ENCODE measurements around the gene ANKS1A. TPM values are rescaled to one million over a fixed set of nuclear protein-coding genes. Genes with fewer than 3 reads are reported as not detected.
"Not testable (repeated sequence)": the region's sequence is repeated elsewhere in the genome, so short reads cannot be mapped to it uniquely, and the experiment has no call there.

Gene ANKS1A
- total RNA-seq, 1 donor from 2014 or later, result 33.5 TPM

DNA sequence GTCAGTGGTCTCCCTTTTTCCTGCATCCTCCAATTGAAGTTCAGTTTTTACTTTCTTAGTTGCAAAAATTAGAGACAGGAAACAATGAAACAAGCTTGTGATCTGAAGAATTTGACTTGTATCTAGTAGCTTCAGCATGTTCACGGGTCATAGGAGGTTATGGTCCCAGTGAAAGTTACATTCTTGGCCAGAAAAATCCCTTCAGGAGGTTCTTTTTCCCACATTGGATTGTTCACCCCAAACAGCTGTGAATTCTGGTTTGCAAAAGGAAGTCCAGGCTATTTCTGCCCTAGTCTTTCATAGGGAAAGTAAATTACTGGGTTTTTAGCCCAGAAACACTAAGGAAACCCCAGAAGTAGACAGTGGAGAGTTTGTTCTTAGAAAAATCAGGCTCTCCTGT is 8.1 kb downstream of the ANKS1A start:
- DNase-seq, result no peak
- Histone ChIP-seq H3K4me3 (no peak overlapping the region), H3K27ac (replicated peaks) (peak overlapping the region; percentile 62), H3K27me3 (ENCODE audit: low read depth) (no peaks in the 10 kb centered on the region), H3K36me3 (no peaks in the 10 kb centered on the region), H3K4me1 (peaks cover 54% of the 10 kb centered on the region), H3K9me3 (replicated peaks) (no peaks in the 10 kb centered on the region)
- intact Hi-C loops (cut with micrococcal nuclease), result no loop called here
- TF ChIP-seq, protein P1, sequence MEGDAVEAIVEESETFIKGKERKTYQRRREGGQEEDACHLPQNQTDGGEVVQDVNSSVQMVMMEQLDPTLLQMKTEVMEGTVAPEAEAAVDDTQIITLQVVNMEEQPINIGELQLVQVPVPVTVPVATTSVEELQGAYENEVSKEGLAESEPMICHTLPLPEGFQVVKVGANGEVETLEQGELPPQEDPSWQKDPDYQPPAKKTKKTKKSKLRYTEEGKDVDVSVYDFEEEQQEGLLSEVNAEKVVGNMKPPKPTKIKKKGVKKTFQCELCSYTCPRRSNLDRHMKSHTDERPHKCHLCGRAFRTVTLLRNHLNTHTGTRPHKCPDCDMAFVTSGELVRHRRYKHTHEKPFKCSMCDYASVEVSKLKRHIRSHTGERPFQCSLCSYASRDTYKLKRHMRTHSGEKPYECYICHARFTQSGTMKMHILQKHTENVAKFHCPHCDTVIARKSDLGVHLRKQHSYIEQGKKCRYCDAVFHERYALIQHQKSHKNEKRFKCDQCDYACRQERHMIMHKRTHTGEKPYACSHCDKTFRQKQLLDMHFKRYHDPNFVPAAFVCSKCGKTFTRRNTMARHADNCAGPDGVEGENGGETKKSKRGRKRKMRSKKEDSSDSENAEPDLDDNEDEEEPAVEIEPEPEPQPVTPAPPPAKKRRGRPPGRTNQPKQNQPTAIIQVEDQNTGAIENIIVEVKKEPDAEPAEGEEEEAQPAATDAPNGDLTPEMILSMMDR (IDR thresholded peaks at IDR 0.05; ENCODE audit: borderline replicate concordance), result no peak

DNA sequence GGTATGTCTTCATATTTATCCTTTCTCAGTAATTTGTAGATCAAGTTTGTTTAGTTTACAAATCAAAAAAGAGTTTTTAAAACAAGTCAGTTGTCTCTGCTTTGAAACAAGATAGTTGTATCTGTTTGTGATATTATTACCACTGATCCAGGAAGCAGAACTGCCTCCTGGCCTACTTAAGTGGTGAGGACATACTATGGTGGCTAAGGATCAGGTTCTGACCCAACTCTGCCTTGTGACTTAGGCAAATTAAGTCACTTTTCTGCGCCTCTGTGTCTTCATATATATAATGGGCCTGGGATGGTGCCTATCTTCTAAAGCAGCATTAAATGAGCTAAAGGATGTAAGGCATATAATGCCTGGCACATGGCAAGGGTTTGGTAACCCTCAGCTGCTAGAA is 8.7 kb downstream of the ANKS1A start:
- peaks cover 48% of the 10 kb centered on the region for H3K4me1 ChIP-seq
- H3K27ac ChIP-seq (replicated peaks), result peak overlapping the region; percentile 62
- TF ChIP-seq, protein P1 (IDR thresholded peaks at IDR 0.05; ENCODE audit: borderline replicate concordance), result no peak
- no peaks in the 10 kb centered on the region for H3K9me3 ChIP-seq (replicated peaks)
- intact Hi-C loops (cut with micrococcal nuclease), result no loop called here
- no peaks in the 10 kb centered on the region for H3K36me3 ChIP-seq
- H3K4me3 ChIP-seq, result no peak overlapping the region
- H3K27me3 ChIP-seq (ENCODE audit: low read depth), result no peaks in the 10 kb centered on the region
- no peak for DNase-seq

DNA sequence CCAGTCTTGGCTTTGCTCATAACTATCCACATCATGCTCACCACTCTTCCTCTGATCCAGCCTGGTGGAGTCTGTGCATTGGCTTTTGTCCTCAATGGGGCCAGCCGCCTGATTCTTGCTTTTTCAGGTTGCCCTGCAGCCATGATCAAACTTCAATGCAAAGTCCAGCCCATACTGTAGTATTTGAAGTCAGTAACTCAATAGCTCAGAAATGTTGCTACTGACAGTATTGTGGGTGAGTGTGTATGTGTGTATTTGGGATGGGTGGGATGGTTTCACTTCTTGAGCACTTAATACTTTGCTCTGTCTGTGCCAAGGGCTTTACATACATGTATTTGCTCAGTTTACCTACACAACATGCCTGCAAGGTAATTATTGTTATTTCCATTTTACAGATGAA is 10.7 kb downstream of the ANKS1A start:
- intact Hi-C loops (cut with micrococcal nuclease); H3K36me3 ChIP-seq; DNase-seq: not testable (repeated sequence)

DNA sequence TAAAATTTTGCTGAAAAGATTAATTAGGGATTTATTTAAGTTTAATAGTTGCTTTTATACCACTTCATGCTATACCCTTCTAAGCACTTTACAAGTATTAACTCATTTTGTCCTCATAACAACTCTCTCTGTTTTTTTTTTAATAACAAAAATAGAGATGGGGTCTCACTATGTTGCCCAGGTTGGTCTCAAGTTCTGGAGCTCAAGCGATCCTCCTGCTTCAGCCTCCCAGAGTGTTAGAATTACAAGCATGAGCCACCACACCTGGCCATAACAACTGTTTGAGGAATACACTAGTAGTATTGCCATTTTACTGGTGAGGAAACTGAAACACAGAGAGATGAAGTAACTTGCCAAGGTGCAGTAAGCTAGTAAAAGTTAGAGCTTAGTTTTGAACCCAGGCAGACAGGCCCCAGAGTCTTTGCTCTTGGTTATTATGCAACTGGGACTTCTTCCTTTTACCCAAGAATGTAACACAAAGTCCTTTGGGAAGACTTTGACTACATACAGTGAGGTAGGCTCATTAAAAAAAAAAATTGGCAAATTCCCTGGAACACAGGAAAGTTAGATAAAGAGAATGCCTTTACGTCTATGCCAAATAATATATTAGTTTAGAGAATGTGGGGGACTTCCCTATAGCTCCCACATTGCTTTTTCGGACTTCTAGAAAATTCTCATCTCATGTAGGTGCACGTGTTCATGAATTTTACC is 11.4 kb downstream of the ANKS1A start:
- intact Hi-C loops (cut with micrococcal nuclease), result no loop called here

More for the DNA sequence above, 10.7 kb downstream of the ANKS1A start:
- H3K9me3 ChIP-seq (replicated peaks); H3K27me3 ChIP-seq (ENCODE audit: low read depth); H3K4me3 ChIP-seq: not testable (repeated sequence)
- H3K27ac ChIP-seq (replicated peaks), result peak overlapping the region; percentile 2
- peaks cover 46% of the 10 kb centered on the region for H3K4me1 ChIP-seq

DNA sequence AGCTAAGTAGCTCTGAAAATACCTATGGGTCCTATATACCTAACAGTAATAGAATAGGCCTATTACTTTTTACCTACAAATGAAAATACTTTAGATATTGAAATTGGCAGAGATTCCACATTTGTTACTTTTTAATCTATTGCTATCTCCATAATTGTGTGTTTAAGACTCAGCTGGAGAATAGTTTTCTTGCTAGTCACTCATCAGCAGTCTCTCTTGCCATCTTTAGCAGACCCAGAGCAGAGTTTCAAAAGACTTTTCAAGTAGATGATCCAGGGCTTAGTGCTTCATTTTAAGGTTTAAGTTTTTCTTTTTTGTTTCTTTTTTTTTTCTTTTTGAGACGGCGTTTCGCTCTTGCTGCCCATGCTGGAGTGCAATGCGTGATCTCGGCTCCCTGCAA is 12.9 kb downstream of the ANKS1A start:
- H3K36me3 ChIP-seq, result no peaks in the 10 kb centered on the region
- H3K27ac ChIP-seq (replicated peaks), result no peak overlapping the region
- no peaks in the 10 kb centered on the region for H3K9me3 ChIP-seq (replicated peaks)
- intact Hi-C loops (cut with micrococcal nuclease), result no loop called here
- TF ChIP-seq, protein P1 (IDR thresholded peaks at IDR 0.05; ENCODE audit: borderline replicate concordance), result no peak
- no peak for DNase-seq
- H3K4me1 ChIP-seq, result peaks cover 48% of the 10 kb centered on the region
- no peak overlapping the region for H3K4me3 ChIP-seq
- H3K27me3 ChIP-seq (ENCODE audit: low read depth), result no peaks in the 10 kb centered on the region

More for the DNA sequence above, 11.4 kb downstream of the ANKS1A start:
- no peak for DNase-seq
- TF ChIP-seq, protein P1 (IDR thresholded peaks at IDR 0.05; ENCODE audit: borderline replicate concordance), result no peak
- no peaks in the 10 kb centered on the region for H3K9me3 ChIP-seq (replicated peaks)
- H3K4me1 ChIP-seq, result peaks cover 51% of the 10 kb centered on the region
- no peaks in the 10 kb centered on the region for H3K27me3 ChIP-seq (ENCODE audit: low read depth)
- H3K36me3 ChIP-seq, result no peaks in the 10 kb centered on the region
- H3K27ac ChIP-seq (replicated peaks), result no peak overlapping the region
- H3K4me3 ChIP-seq, result no peak overlapping the region

DNA sequence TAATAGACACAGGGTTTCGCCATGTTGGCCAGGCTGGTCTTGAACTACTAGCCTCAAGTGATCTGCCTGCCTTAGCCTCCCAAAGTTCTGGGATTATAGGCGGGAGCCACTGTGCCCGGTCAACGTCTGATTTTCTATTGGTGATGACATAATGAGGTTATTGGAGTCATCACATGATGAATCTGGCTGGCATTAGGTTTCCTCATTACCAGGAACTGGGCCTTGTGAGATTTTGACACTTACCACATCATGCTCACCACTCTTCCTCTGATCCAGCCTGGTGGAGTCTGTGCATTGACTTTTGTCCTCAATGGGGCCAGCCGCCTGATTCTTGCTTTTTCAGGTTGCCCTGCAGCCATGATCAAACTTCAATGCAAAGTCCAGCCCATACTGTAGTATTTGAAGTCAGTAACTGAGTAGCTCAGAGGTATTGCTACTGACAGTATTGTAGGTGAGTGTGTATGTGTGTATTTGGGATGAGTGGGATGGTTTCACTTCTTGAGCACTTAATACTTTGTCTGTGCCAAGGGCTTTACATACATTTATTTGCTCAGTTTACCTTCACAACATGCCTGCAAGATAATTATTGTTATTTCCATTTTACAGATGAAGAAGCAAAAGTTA is 16.0 kb downstream of the ANKS1A start:
- Histone ChIP-seq H3K4me3 (no peak overlapping the region), H3K36me3 (no peaks in the 10 kb centered on the region), H3K27ac (replicated peaks) (no peak overlapping the region), H3K4me1 (peaks cover 53% of the 10 kb centered on the region), H3K9me3 (replicated peaks) (no peaks in the 10 kb centered on the region), H3K27me3 (ENCODE audit: low read depth) (no peaks in the 10 kb centered on the region)
- intact Hi-C loops (cut with micrococcal nuclease), result no loop called here
- TF ChIP-seq, protein P1 (IDR thresholded peaks at IDR 0.05; ENCODE audit: borderline replicate concordance), result no peak
- DNase-seq, result no peak
